GM23248 (cell line): ENCODE results near the gene FUBP1. TPM values are rescaled to one million over a fixed set of nuclear protein-coding genes. Genes with fewer than 3 reads are reported as not detected.

Experiments
- DNase-seq: peaks from one replicate; pipeline ENCODE4 v3.0.0-alpha.2; 2015
- H2AFZ ChIP-seq: fragments of 200-600 bp; sonication (generic); 2 replicates; pipeline ENCODE4 v1.6.1; 2016; ENCODE audit warnings: antibody characterized with exemption
- H3F3A ChIP-seq: fragments of 200-600 bp; sonication (generic); 2 replicates; pipeline ENCODE4 v1.6.1; 2016; ENCODE audit warnings: mild to moderate bottlenecking, antibody characterized with exemption, mixed run types; ENCODE audit not compliant: insufficient read depth
- H3K27ac ChIP-seq: fragments of 200-600 bp; sonication (generic); 2 replicates; pipeline ENCODE4 v1.5.1; 2016; ENCODE audit warnings: mild to moderate bottlenecking
- H3K27me3 ChIP-seq: fragments of 200-600 bp; sonication (generic); replicated peaks from 2 replicates; pipeline ENCODE4 v1.6.1; 2016; ENCODE audit warnings: mild to moderate bottlenecking; ENCODE audit not compliant: insufficient read depth
- H3K36me3 ChIP-seq: fragments of 200-600 bp; sonication (generic); 2 replicates; pipeline ENCODE4 v1.6.1; 2016; ENCODE audit warnings: low read depth, mild to moderate bottlenecking
- H3K4me1 ChIP-seq: fragments of 200-600 bp; sonication (generic); 2 replicates; pipeline ENCODE4 v1.6.1; 2016; ENCODE audit warnings: mild to moderate bottlenecking; ENCODE audit not compliant: insufficient read depth
- H3K4me2 ChIP-seq: fragments of 200-600 bp; sonication (generic); one replicate; pipeline ENCODE4 v1.6.1; 2016; ENCODE audit warnings: mild to moderate bottlenecking; ENCODE audit not compliant: unreplicated experiment
- H3K4me3 ChIP-seq: fragments of 200-600 bp; sonication (generic); 2 replicates; pipeline ENCODE4 v1.5.1; 2016; ENCODE audit warnings: mild to moderate bottlenecking
- H3K79me2 ChIP-seq: fragments of 200-600 bp; sonication (generic); 2 replicates; pipeline ENCODE4 v1.6.1; 2016; ENCODE audit warnings: mild to moderate bottlenecking; ENCODE audit not compliant: insufficient read depth
- H3K9ac ChIP-seq: fragments of 200-600 bp; sonication (generic); 2 replicates; pipeline ENCODE4 v1.6.1; 2016; ENCODE audit warnings: mild to moderate bottlenecking
- H3K9me2 ChIP-seq: fragments of 200-600 bp; sonication (generic); 2 replicates; pipeline ENCODE4 v1.6.1; 2016; ENCODE audit warnings: mixed run types, mild to moderate bottlenecking, moderate library complexity; ENCODE audit not compliant: insufficient read depth
- H3K9me3 ChIP-seq: fragments of 200-600 bp; sonication (generic); one replicate; pipeline ENCODE4 v1.6.1; 2017; ENCODE audit warnings: low read depth
- H4K20me1 ChIP-seq: fragments of 200-600 bp; sonication (generic); 2 replicates; pipeline ENCODE4 v1.6.0; 2016; ENCODE audit not compliant: insufficient read depth
- EZH2 ChIP-seq: fragments of 200-600 bp; sonication (generic); IDR thresholded peaks from 2 replicates; pipeline ENCODE4 v1.6.1; 2018; ENCODE audit warnings: antibody characterized with exemption, mild to moderate bottlenecking; ENCODE audit not compliant: insufficient read depth, poor library complexity, severe bottlenecking
- EZH2phosphoT487 ChIP-seq: fragments of 200-600 bp; sonication (generic); IDR thresholded peaks from 2 replicates; pipeline ENCODE4 v1.6.1; 2018; ENCODE audit warnings: antibody characterized with exemption, moderate library complexity, mild to moderate bottlenecking, low read depth; ENCODE audit not compliant: insufficient read depth
- WGBS, 2 experiments: methylation state at CpG; one replicate each; pipeline ENCODE4 v1.1.6; 2015 to 2017; ENCODE audit warnings: low lambda C conversion rate in 2 of 2, low coverage in 1 of 2; ENCODE audit errors: missing lambda C conversion rate in 2 of 2; 5-methylcytosine and 5-hydroxymethylcytosine counted together
- in situ Hi-C: fragments of 300-500 bp; cut with MboI; formaldehyde crosslinking; loops from 2 replicates; pipeline ENCODE4 v1.15.0; 2020
- polyA plus RNA-seq: library from polyadenylated mRNA; unstranded; fragments of >200 nt; fragmentation: Nextera tagmentation; extraction: Ambion mirVana; gene quantifications from 2 replicates; pipeline ENCODE4 v1.2.1, GENCODE V29; 2016
- total RNA-seq: library from RNA; depleted of rRNA; stranded (reverse); fragments of >200 nt; shearing (Covaris generic); gene quantifications from 2 replicates; pipeline ENCODE4 v1.2.3, GENCODE V29; 2014

Gene FUBP1
- total and polyA plus RNA-seq, 2 experiments from 2014 or later = 52.2 to 59.1 TPM

GRCh38 chr1:77975386-77975785 is 3.5 kb downstream of the FUBP1 start:
- TF ChIP-seq EZH2phosphoT487 = no peak
- no peak for TF ChIP-seq EZH2
- Histone ChIP-seq H3K27ac (peak overlapping the region; percentile 98), H2AFZ (no peak overlapping the region), H3K27me3 (no peaks in the 10 kb centered on the region), H4K20me1 (peaks cover 23% of the 10 kb centered on the region; the same call in 1 of the 2 replicates), H3F3A (peaks cover 42% of the 10 kb centered on the region), H3K4me3 (peak overlapping the region; percentile 96), H3K4me1 (peaks cover 27% of the 10 kb centered on the region), H3K9me2 (no peaks in the 10 kb centered on the region), H3K36me3 (peaks cover 19% of the 10 kb centered on the region), H3K9ac (peak overlapping the region; percentile 99), H3K79me2 (peaks cover 95% of the 10 kb centered on the region), H3K9me3 (no peaks in the 10 kb centered on the region), H3K4me2 (peak overlapping the region; percentile 91)
- WGBS, 2 experiments = 19 to 24% methylated on average over 4 of the region's 4 CpGs
- peak; percentile 72 for DNase-seq
- in situ Hi-C loops = loop anchor here (10.0 kb wide), 1 partner anchor 139 kb away; no protein-coding TSS in a partner anchor

DNA sequence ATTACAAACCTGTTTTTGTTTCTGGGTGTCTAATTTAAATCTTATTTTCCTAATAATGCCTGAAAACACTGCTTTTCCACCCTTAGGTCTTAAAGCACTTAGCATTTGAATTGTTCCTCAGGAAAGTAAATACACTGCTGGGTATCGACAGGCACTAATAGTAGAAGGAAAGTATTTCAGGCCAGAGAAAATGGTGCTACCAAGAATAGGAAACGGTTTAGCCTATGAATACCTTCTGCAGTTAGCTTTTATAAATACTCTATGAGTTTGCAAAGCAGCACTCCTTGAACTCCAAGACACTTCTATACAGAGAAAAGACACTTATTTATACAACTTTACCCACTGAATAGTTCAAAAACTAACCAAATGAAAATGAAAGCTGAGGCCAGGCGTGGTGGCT is 6.8 kb downstream of the FUBP1 start:
- peaks cover 27% of the 10 kb centered on the region; the same call in 1 of the 2 replicates for H4K20me1 ChIP-seq
- DNase-seq = no peak
- H3K4me1 ChIP-seq = peaks cover 26% of the 10 kb centered on the region
- 97 to 98% methylated on average over 3 of the region's 3 CpGs for WGBS, 2 experiments
- H3K27ac ChIP-seq = no peak overlapping the region
- no peak for TF ChIP-seq EZH2
- H3K4me2 ChIP-seq = no peak overlapping the region
- H3K4me3 ChIP-seq = no peak overlapping the region
- H3K27me3 ChIP-seq = no peaks in the 10 kb centered on the region
- peaks cover 27% of the 10 kb centered on the region for H3F3A ChIP-seq
- H2AFZ ChIP-seq = no peak overlapping the region
- peaks cover 48% of the 10 kb centered on the region for H3K36me3 ChIP-seq
- H3K79me2 ChIP-seq = peaks cover 100% of the 10 kb centered on the region
- H3K9me2 ChIP-seq = no peaks in the 10 kb centered on the region
- no peaks in the 10 kb centered on the region for H3K9me3 ChIP-seq
- H3K9ac ChIP-seq = no peak overlapping the region
- in situ Hi-C loops = loop anchor here (10.0 kb wide), 1 partner anchor 143 kb away; no protein-coding TSS in a partner anchor

DNA sequence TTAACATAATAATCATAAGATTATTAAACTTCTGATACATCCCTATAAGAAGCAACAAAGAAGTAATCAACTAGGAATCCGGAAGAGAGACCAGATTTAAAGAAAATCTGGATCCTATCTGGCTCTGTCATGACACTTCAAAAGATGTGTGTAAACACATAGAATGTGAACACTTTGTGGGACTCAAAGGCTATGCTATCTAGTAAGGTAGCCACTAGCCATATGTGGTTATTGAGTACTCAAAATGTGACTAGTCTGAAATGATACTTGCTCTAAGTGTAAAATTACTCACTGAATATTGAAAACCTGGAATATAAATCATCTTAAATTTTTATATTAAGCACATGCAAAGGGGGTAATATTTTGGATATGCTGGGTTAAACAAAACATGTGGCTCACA is 8.7 kb downstream of the FUBP1 start:
- Histone ChIP-seq H3K4me3 (no peak overlapping the region), H2AFZ (no peak overlapping the region), H3K4me2 (peak overlapping the region; percentile 10), H3K36me3 (peaks cover 59% of the 10 kb centered on the region), H3K27ac (no peak overlapping the region), H3K9ac (no peak overlapping the region), H3K79me2 (peaks cover 100% of the 10 kb centered on the region), H3K9me3 (no peaks in the 10 kb centered on the region), H4K20me1 (peaks cover 15% of the 10 kb centered on the region; the same call in 1 of the 2 replicates), H3K9me2 (no peaks in the 10 kb centered on the region), H3F3A (peaks cover 8% of the 10 kb centered on the region; the same call in 1 of the 2 replicates), H3K27me3 (no peaks in the 10 kb centered on the region), H3K4me1 (peaks cover 11% of the 10 kb centered on the region)
- WGBS, 2 experiments = 91 to 96% methylated on average over 1 of the region's 1 CpG
- no peak for TF ChIP-seq EZH2
- no peak for TF ChIP-seq EZH2phosphoT487
- no peak for DNase-seq
- in situ Hi-C loops = loop anchor here (10.0 kb wide), 1 partner anchor 145 kb away; no protein-coding TSS in a partner anchor

DNA sequence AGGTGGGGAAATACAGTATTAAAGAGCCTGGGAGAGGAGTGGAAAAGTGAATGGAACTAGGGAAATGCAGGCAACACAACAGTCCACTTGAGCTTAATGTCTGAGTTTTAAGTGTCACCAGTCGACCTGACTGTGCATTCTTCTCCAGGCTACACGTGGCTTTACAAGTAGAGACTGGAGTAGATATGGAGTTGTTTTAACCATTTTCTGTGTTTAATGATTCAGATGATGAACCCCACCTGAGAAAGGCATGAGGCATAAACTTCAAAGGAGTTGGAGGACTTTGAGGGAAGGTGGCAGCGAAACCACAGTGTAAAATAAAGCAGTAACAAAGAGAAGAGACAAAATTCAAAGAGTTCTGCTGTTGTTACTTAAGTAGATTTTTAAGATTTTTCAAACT is 12.6 kb downstream of the FUBP1 start:
- Histone ChIP-seq H3K9me2 (no peaks in the 10 kb centered on the region), H3K36me3 (peaks cover 93% of the 10 kb centered on the region), H3K4me2 (no peak overlapping the region), H3K9ac (no peak overlapping the region), H3K9me3 (no peaks in the 10 kb centered on the region), H3K79me2 (peaks cover 100% of the 10 kb centered on the region), H3F3A (peaks cover 12% of the 10 kb centered on the region; the same call in 1 of the 2 replicates), H3K27me3 (no peaks in the 10 kb centered on the region), H3K4me3 (no peak overlapping the region), H4K20me1 (0 out of 2 replicates have a peak, but pooled peaks cover 5% of the 10 kb centered on the region), H3K27ac (no peak overlapping the region), H2AFZ (no peak overlapping the region), H3K4me1 (peaks cover 3% of the 10 kb centered on the region)
- in situ Hi-C loops = no loop called here
- TF ChIP-seq EZH2 = no peak
- no peak for TF ChIP-seq EZH2phosphoT487
- 81 to 94% methylated on average over 3 of the region's 3 CpGs for WGBS, 2 experiments
- no peak for DNase-seq
